Gastroesophageal sphincter (tissue), 4 donors: ENCODE measurements around the gene ATP11A. TPM values are rescaled to one million over a fixed set of nuclear protein-coding genes. Genes with fewer than 3 reads are reported as not detected.
A peak's percentile ranks its signal among the peaks of the same experiment; 100 is the strongest.

ENCODE experiments used
- ATAC-seq: fragments of 150-250 bp; one replicate; pipeline ENCODE4 v1.9.1; 2016; ENCODE audit warnings: mild to moderate bottlenecking, moderate library complexity
- H3K27ac ChIP-seq, 4 donors: fragments of 200-600 bp; sonication (generic) in 3 of 4; 1 replicate in 3 of 4; 2 replicates in 1 of 4; pipeline ENCODE4 v1.5.1; 2016 to 2019
- H3K27me3 ChIP-seq: fragments of 200-600 bp; sonication (generic); one replicate; pipeline ENCODE4 v1.5.1; 2019
- H3K36me3 ChIP-seq, 2 donors: fragments of 200-600 bp; sonication (generic); one replicate each; pipeline ENCODE4 v1.5.1; 2019; ENCODE audit warnings: control low read depth in 1 of 2
- H3K4me1 ChIP-seq, 3 donors: fragments of 200-600 bp; sonication (generic); 1 replicate in 2 of 3; 2 replicates in 1 of 3; pipeline ENCODE4 v1.5.1; 2016 to 2019; ENCODE audit warnings: control low read depth in 2 of 3
- H3K4me3 ChIP-seq, 2 donors: fragments of 200-600 bp; sonication (generic); one replicate each; pipeline ENCODE4 v1.5.1; 2019; ENCODE audit warnings: mild to moderate bottlenecking in 1 of 2, moderate library complexity in 1 of 2
- H3K9me3 ChIP-seq, 3 donors: fragments of 200-600 bp; sonication (generic); one replicate each; pipeline ENCODE4 v1.5.1; 2017 to 2019; ENCODE audit warnings: control low read depth in 2 of 3
- CTCF ChIP-seq, 4 experiments: fragments of 200-600 bp in 2 of 4; fragments of 450-650 bp in 2 of 4; sonication (generic) in 1 of 4; IDR thresholded peaks; one replicate each; pipeline ENCODE4 v1.5.1; 2017 to 2019; ENCODE audit warnings: antibody characterized with exemption in 4 of 4, mild to moderate bottlenecking in 2 of 4, moderate library complexity in 2 of 4
- EP300 ChIP-seq: sonication (generic); formaldehyde crosslinking; IDR thresholded peaks from one replicate; pipeline ENCODE4 v1.6.1; 2017; ENCODE audit warnings: antibody characterized with exemption, mild to moderate bottlenecking
- POLR2A ChIP-seq, 2 donors: fragments of 450-650 bp; IDR thresholded peaks; one replicate each; pipeline ENCODE4 v1.6.1; 2017; ENCODE audit warnings: antibody characterized with exemption in 2 of 2, mild to moderate bottlenecking in 2 of 2, moderate library complexity in 1 of 2
- POLR2AphosphoS5 ChIP-seq: sonication (generic); formaldehyde crosslinking; IDR thresholded peaks from one replicate; pipeline ENCODE4 v1.6.1; 2017; ENCODE audit warnings: antibody characterized with exemption
- WGBS, 2 donors: methylation state at CpG; one replicate each; pipeline ENCODE4 v1.1.5; 2018; ENCODE audit warnings: low coverage in 1 of 2; 5-methylcytosine and 5-hydroxymethylcytosine counted together
- total RNA-seq, 4 donors: library from RNA; depleted of rRNA; stranded (reverse); fragments of >200 nt; gene quantifications; one replicate each; pipeline ENCODE4 v1.1.0, GENCODE V29; 2016

ATP11A gene
- total RNA-seq, 4 donors from 2014 or later, result 12.9 to 21.7 (median 17.1) TPM

DNA sequence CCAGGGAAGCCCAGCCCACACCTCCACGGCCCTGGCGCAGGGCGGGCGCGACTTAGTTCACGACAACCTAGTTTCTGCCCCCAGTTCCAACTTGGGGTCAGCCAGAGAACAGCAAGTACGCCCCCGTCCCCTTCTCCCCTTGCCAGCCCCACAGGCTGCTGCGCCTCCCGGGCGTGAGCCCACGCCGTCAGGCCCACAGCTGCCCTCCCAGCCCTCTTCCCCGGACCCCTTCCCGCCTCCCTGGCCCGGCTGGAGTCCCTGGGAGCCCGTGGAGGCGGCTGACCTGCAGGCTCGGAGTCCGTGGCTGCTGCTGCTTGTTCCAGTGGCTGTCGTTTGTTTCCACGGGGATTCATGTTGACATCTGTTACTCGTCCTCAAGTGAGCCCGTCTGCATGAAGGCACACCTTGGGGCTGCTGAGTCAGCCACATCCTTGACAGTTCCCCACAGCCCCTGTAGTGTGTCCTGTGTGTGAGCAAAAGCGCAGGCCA lies 86.0 kb downstream of the ATP11A start:
- H3K36me3 ChIP-seq, result no peaks in the 10 kb centered on the region
- no peak overlapping the region for H3K27ac ChIP-seq
- H3K9me3 ChIP-seq, result no peaks in the 10 kb centered on the region
- 80 to 87% methylated on average over 1 to 4 of the region's 25 CpGs for WGBS, 2 donors
- H3K4me3 ChIP-seq, result no peak overlapping the region
- peaks cover 0 to 14% (median 0%) of the 10 kb centered on the region in 3 donors for H3K4me1 ChIP-seq
- no peaks in the 10 kb centered on the region for H3K27me3 ChIP-seq
- TF ChIP-seq CTCF (IDR thresholded peaks at IDR 0.05) (no peak), POLR2AphosphoS5 (no peak), POLR2A (IDR thresholded peaks at IDR 0.05) (no peak), EP300 (no peak)
- ATAC-seq, result no peak

GRCh38 chr13:112776354-112776753 lies 86.5 kb downstream of the ATP11A start:
- WGBS, 2 donors, result 96 to 100% methylated on average over 4 to 5 of the region's 9 CpGs
- no peak for ATAC-seq
- TF ChIP-seq POLR2AphosphoS5, result no peak
- TF ChIP-seq POLR2A (IDR thresholded peaks at IDR 0.05), result no peak

DNA sequence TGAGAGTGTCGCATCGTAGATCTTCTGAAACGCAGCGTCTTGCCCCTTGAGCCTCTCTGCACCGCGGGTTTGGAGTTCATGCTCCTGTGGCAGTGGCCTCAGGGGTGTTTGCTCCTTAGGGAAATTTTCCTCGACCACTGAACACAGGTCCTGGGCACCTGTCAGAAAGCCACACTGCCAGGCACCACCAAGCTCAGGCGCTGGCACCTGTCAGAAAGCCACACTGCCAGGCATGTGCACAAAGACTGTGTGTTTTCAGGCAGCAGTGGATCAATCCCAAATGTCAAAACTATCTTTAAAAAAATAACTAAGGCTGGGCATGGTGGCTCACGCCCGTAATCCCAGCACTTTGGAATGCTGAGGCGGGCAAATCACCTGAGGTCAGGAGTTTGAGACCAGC lies 87.1 kb downstream of the ATP11A start:
- no peaks in the 10 kb centered on the region for H3K36me3 ChIP-seq
- H3K9me3 ChIP-seq, result no peaks in the 10 kb centered on the region
- H3K4me1 ChIP-seq, result peaks cover 0 to 25% (median 0%) of the 10 kb centered on the region in 3 donors
- H3K27me3 ChIP-seq, result no peaks in the 10 kb centered on the region
- ATAC-seq, result no peak
- WGBS, 2 donors, result 80% methylated on average over 2 of the region's 11 CpGs; no CpG with 5 or more reads in 1 of the 2 donors
- H3K27ac ChIP-seq, result no peak overlapping the region
- TF ChIP-seq EP300 (no peak), POLR2A (IDR thresholded peaks at IDR 0.05) (no peak), POLR2AphosphoS5 (no peak), CTCF (IDR thresholded peaks at IDR 0.05) (no peak)
- H3K4me3 ChIP-seq, result no peak overlapping the region

More at GRCh38 chr13:112776354-112776753, 86.5 kb downstream of the ATP11A start:
- no peaks in the 10 kb centered on the region for H3K36me3 ChIP-seq
- H3K4me3 ChIP-seq, result no peak overlapping the region
- no peak overlapping the region for H3K27ac ChIP-seq
- H3K9me3 ChIP-seq, result no peaks in the 10 kb centered on the region
- no peaks in the 10 kb centered on the region for H3K27me3 ChIP-seq
- peaks cover 0 to 19% (median 0%) of the 10 kb centered on the region in 3 donors for H3K4me1 ChIP-seq

- WGBS, 2 donors, result 77 to 87% methylated on average over 4 to 13 of the region's 27 CpGs
- peak; percentile 18 for ATAC-seq
- H3K4me1 ChIP-seq, result peaks cover 0 to 33% (median 8%) of the 10 kb centered on the region in 3 donors
Observed at GRCh38 chr13:112777637-112778406, 88.0 kb downstream of the ATP11A start.

More at GRCh38 chr13:112777637-112778406, 88.0 kb downstream of the ATP11A start:
- Histone ChIP-seq H3K27me3 (no peaks in the 10 kb centered on the region), H3K36me3 (no peaks in the 10 kb centered on the region), H3K9me3 (no peaks in the 10 kb centered on the region), H3K27ac (no peak overlapping the region), H3K4me3 (no peak overlapping the region)
- TF ChIP-seq CTCF (IDR thresholded peaks at IDR 0.05) (no peak), POLR2AphosphoS5 (no peak), POLR2A (IDR thresholded peaks at IDR 0.05) (no peak), EP300 (no peak)
